ENCODE results near the gene ALS2CL.

Gene ALS2CL

GRCh38 chr3:46677411-46677726 is 16.1 kb downstream of the ALS2CL start:
- no peak for DNase-seq

- DNase-seq, result no peak
Measured at GRCh38 chr3:46676601-46677410, 16.7 kb downstream of the ALS2CL start.

GRCh38 chr3:46675843-46676567 is 17.5 kb downstream of the ALS2CL start:
- DNase-seq, result no peak

GRCh38 chr3:46675426-46675825 is 18.1 kb downstream of the ALS2CL start:
- no peak for DNase-seq

GRCh38 chr3:46674031-46674845 is 19.2 kb downstream of the ALS2CL start:
- DNase-seq, result no peak

- no peak for DNase-seq
Measured at GRCh38 chr3:46673151-46674030, 20.1 kb downstream of the ALS2CL start.

- no peak for DNase-seq
Measured at GRCh38 chr3:46672349-46672695, 21.2 kb downstream of the ALS2CL start.

GRCh38 chr3:46671541-46672348 is 21.7 kb downstream of the ALS2CL start:
- DNase-seq, result no peak

- DNase-seq, result no peak
Measured at GRCh38 chr3:46670891-46671427, 22.5 kb downstream of the ALS2CL start.

- DNase-seq, result no peak
Measured at GRCh38 chr3:46670000-46670890, 23.2 kb downstream of the ALS2CL start.

- no peak for DNase-seq
Measured at GRCh38 chr3:46669191-46669999, 24.1 kb downstream of the ALS2CL start.

GRCh38 chr3:46668591-46668990 is 24.9 kb downstream of the ALS2CL start:
- no peak for DNase-seq

GRCh38 chr3:46668116-46668515 is 25.4 kb downstream of the ALS2CL start:
- no peak for DNase-seq

- DNase-seq, result no peak
Measured at GRCh38 chr3:46667657-46668056, 25.8 kb downstream of the ALS2CL start.

- DNase-seq, result no peak
Measured at GRCh38 chr3:46667061-46667621, 26.3 kb downstream of the ALS2CL start.

- no peak for DNase-seq
Measured at GRCh38 chr3:46666453-46666845, 27.0 kb downstream of the ALS2CL start.

- no peak for DNase-seq
Measured at GRCh38 chr3:46665763-46666452, 27.6 kb downstream of the ALS2CL start.

- DNase-seq, result no peak
Measured at GRCh38 chr3:46664971-46665762, 28.3 kb downstream of the ALS2CL start.
